Measurements from ENCODE around the gene TRIM31.
A peak's percentile ranks its signal among the peaks of the same experiment; 100 is the strongest.

Gene TRIM31

DNA sequence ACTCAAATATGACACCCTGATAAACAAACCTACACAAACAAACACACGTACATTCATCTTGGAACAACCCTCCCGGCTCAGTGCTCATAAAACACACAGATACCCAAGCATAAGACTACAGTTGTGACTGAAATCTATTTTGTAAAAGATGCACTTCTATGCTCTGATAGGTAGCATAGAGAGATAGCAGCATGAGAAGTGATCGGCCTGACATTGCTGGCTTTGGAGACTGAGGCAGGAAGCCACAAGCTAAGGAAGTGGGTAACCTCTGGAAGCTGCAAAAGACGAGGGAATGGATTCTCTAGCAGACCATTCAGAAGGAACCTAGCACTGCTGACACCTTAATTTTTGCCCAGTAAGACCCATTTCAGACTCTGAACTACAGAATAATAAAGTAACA lies 35.7 kb downstream of the TRIM31 start:
- DNase-seq (ENCODE audit: low read depth in 2 of 2, low spot score in 1 of 2): no peak

DNA sequence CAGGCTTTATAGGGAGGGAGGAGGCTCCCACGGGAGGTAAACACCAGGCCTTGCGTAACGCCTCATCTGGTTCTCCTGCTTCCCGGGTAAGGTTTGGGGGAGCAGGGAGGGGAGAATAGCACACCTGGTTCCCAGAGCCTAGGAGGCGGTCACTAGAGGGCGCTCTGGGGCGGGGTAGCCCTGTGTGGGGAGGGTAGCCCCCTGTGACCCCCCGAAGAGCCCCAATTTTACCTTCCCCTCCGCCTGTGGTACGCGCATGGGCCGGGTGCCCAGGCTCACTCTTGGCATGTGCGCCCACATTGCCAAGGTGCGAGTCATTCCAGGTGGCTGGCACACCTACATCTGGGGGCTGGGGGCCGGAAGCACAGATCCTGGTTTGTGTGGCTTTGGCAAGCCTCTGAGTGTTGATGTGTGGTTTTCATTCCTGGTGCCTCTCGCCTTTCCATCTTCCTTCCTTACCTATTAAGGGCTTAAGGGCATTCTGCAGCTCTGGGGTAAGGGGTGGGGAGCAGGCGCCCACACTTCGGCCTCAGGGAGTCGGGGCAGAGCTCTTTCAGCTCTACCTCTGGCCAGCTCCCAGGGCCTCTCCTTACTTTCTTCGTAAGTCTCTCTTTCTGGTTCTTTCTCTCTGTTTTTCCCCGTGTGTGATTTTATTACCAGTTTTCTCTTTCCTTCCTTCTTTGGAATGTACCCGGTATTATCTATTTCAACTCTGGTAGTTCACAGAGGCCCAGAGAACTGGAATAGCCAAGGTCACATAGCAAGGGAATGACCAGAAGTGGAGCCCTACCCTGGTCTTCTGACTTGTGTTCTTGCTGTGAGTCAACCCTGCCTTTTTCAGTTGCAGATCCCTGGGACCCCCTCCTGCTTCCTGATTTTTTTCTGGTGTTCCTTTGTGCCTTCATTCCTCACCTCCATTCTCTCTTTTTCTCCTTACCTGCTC lies 36.8 kb downstream of the TRIM31 start:
- DNase-seq (ENCODE audit: low read depth in 2 of 2, low spot score in 1 of 2): no peak

DNA sequence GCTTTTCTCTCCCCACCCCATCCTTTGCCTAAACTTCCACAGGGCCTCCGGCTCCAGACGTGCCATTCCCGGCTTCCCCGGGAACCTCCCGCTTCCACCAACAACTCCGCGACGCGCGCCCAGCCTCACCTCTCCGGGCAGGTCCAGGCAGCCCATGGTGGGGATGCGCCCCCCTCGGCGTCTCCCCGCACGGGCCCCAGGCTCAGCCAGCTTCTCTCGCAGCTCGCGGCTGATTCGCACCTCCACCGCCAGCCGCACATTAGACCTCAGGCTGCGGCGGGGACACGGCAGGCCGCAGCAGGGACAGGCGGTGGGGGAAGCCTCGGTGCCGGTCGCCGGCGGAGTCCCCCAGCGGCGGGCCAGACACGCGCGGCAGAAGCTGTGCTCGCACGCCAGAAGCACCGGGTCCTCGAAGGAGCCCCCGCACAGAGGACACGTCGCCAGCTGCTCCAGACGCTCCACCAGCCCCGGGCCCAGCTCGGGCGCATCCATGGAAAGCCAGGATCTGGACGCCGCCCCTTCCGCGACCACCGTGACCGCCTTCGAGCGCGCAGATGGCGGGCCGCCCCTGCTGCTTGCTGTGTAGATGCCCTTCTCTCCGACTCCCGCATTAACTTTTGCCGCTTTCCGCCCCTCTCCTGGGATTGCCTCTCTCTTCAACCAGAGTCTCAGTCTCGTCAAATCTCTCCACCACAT lies 37.6 kb downstream of the TRIM31 start, which contains the start of gene RNF39:
RNF39 (minus strand) TSS at position 676 of the 696 bp plus-strand sequence; CDS start at position 492, 184 bp downstream.
- no peak for DNase-seq (ENCODE audit: low read depth in 2 of 2, low spot score in 1 of 2)

DNA sequence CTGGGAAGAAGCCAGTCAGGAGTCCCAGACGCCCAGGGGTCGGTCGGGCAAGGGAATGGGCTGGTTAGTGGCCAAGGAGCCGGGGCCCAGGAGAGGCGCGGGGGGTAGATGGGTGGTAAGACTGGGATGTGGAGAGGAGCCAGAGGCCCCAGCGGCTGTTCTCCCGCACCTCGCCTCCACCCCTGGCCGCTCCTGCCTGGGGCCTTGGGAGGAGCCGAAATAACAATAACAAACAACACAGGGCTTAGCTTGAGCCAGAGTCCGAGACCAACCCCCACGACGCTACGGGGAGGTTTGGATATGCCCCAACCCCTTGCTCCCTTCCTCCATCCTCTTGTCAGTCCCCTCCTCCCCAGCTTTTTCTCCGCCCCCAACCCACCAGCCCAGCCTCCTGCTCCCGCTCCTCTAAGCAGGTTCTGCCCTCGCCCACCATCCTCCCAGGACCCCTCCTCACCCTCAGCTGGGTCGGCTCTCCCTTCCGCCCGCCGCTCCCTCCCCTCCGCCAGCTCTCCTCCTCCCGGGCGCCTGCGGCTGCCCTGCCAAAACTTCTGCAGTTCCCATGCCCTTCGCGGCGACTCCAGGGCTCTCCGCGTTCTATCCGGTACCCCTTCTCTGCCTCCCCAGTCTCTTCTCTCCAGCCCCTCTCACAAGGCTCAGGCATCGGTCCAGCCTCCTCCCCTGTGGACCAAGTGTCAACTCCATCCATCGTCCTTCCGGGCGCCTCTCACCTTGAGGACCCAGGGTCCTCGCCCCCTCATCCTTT lies 38.4 kb downstream of the TRIM31 start:
- DNase-seq (ENCODE audit: low read depth in 2 of 2, low spot score in 1 of 2): no peak

DNA sequence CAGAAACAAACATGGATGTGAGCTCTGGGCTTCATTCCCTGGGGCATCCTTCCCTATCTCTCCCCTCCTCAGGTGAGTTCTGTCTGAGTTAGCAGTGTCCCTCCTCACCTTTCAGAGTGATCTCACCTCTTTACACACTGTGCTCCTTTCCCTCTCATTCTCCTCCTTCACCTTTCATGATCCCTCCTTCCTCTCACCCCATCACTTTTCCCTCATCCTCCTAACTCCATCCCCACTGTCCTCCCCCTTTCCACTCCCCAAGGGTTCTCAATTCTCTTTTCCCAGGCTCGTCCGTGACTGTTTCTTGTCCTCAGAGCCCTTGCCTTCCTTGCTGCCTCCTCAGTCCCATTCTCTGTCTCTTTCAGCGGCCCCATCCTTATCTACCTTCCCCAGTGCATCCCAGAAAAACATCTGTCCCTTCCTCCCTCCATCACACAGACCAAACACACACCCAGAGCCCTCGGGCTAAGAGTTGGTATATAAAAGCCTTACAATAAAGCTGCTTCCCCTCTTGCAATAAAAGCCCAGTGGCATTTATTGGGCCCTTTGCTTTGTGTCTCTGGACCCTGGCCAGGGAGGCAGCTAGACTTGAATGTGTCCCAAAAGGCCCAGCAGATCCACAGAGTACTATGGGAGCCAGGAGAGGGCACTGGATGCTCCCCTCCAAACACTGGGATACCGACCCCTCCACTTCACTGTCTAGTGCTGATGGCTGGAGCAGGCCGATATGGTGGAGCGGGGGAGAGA lies 39.2 kb downstream of the TRIM31 start:
- DNase-seq (ENCODE audit: low read depth in 2 of 2, low spot score in 1 of 2): no peak

DNA sequence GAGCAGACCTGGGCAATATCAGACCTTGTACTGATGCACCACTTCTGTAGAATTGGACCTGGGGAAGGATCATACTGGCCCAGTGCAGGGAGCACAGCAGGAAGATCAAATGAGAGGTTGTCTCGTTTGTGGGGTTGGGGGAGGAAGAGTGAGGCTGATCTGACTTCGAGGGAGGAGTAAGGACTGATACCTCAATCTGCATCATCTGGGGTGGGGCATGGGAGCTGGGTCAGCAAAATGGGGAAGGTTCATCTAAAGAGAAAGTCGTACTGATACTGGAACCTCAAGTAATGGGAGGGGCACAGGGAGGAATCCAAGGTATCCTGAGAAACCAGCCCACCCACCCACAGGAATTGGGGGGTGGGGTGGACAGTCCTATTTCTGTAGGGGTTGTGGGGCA lies 41.0 kb downstream of the TRIM31 start:
- no peak for DNase-seq (ENCODE audit: low read depth in 2 of 2, low spot score in 1 of 2)

DNA sequence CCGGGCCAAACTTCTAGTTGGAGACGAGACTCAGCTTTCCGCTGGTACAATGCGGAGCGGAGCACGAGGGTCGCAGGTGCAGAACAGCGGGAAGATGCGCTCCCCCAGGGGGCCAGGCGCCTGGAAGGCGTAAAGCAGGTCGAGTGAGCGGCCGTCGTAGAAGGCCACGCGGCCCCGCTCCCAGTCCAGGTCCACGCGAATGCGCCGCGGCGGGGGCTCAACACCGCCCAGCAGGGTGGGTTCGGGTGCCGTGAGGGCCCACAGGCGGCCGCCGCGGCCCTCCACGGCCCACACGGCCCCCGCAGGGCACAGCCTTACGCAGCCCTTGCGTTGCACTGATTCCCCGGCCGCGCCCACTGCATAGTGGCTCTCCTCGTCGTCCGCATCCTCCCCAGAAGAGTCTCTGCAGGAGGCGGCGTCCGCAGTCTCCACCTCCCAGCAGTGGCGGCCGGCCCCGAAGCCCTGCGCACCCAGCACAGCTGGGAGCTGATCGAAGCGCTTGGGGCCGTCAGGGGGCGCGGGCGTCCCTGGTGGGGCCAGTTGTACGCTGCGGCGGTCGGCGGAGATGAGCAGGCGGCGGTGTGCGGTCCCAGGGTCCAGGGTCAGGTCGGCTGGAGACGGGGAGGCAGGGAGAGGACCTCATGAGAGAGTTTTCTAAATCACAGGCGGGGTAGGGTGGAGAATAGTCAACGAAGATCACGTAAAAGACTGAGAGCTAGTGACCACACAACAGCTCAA lies 41.6 kb downstream of the TRIM31 start:
- no peak for DNase-seq (ENCODE audit: low read depth in 2 of 2, low spot score in 1 of 2)

DNA sequence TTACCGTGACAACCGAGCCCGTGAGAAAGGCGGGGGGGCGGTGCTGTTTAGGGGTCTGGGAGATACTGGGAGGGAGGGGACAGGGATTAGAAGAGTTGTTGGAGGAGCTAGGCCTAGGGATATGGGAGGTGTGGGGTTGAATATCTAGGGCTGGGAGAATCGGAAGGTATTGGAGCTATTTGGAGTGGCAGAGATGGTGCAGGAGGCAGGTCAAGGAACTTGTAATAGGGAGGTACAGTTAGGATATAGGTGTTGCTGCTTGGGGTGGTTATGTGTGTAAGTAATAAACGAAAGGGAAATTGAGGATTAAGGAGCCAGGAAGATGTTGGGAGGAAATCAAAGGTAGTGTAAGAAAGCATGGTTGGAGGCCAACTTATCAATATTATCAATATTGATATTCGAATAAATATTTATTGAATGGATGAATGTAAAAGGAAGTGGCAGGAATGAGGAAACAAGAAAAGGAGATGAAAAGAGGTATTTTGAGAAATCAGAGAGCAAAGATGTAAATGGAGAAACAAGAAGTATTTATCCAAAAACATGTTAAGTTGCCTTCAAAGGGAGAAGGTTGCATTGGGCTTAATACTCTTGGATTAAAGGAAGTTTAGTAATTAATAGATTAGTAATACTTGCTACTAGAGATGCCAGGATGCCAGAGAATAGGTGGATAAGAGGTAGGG lies 45.3 kb downstream of the TRIM31 start:
- DNase-seq (ENCODE audit: low read depth in 2 of 2, low spot score in 1 of 2): no peak

DNA sequence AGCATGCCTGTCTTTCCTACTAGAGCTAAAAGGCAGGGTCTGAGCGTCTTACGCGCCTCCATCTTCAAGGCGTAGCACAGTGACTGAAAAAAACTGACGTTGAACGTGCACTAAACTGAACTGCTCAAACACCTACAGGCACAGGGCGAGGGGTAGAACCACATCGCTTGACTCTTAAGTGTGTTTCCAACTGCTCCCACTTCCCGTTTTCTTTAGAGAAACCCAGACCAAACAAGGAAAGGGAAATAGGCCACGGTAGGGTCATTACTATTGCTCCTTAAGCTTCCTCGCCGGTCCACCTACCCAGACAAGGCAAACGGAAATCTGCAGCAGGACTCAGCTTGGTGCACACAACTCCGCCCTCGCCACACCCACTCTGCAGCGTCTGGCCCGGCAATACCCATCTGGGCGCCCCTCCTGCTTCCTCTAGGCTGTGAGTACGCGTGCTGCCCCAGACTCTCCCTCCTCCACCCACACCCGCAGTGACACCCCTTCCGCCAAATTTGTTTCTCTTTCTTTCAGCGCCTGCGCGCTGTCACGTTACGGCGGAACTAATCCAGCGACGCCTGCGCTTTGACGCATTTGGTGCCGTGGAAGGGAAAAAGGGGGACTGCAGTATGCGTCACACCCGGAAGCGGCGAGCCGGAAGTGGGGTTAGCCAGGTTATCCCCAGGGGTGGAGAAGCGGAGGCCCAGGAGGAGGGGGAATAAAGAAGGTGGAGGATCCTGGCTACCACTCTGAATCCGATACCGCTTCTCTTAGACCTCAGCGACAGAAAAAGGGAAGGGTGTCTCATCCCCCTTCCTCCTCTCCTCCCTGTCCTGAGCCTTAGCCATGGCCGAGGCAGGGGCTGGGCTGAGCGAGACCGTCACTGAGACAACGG lies 46.1 kb downstream of the TRIM31 start, which contains the start of gene PPP1R11:
PPP1R11 (plus strand) TSS at position 622 of the 883 bp plus-strand sequence; CDS start at position 835, 213 bp downstream.
- peak; percentile 89 to 97 for DNase-seq (ENCODE audit: low read depth in 2 of 2, low spot score in 1 of 2)

DNA sequence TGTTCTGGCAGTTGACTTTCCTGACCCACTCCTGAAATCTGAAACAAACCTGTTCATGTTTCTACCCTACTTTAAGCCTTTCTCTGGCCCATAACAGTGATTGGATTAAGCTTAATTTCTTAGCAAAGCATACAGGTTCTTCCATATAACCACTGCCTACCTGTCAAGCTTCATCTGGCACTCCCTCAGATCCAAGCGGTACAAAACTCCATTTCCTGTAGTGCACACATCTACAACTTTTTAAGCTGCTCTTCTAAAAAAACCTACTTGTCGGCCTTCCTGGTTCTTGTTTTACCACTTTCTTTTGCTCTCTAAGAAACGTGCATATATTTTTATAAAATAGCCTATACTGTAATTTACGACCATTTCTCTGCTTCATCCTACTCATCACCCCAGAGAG lies 46.8 kb downstream of the TRIM31 start:
- no peak for DNase-seq (ENCODE audit: low read depth in 2 of 2, low spot score in 1 of 2)

DNA sequence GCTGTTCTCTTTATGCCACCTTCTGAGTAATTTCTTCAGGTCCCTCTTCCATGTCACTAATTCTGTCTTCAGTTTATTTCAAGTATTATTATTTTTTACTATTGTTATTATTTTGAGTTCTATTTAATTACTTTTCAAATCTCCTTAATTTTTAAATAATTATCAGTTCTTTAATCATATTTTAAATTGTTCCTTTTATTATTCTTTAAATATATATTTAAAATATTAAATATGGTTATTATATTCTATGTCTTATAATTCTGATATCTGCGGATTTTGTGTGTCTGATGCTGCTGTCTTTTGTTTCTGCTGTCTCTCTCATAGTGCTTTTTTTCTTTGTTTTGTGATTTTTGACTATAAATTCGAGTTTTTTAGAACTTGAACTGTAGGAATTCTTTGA lies 49.6 kb downstream of the TRIM31 start:
- DNase-seq (ENCODE audit: low read depth in 2 of 2, low spot score in 1 of 2): no peak

DNA sequence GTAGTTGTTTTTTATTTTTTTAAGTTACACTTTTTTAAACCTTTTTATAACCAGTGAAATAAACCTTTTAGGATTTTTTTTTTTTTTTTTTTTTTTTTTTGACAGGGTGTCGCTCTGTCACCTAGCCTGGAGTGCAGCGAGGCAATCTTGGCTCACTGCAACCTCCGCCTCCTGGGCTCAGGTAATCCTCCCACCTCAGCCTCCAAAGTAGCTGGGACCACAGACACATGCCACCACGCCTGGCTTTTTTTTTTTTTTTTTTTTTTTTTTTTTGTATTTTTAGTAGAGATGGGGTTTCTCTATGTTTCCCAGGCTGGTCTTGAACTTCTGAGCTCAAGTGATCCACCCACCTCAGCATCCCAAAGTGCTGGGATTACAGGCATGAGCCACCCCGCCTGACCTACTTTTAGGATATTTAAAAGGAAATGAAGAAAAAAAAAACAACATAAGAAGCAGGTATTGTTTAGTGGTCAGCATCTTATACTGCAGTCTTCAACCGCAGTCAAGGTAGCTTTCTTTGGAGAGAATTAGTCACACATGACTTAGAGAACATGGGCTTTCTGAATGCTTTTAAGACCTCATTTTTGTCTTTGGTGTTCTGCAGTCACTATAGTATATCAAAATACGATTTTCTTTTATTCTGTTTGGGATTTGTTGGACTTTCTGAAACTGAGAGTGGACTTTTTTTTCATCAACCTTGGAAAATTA lies 50.3 kb downstream of the TRIM31 start:
- no peak for DNase-seq (ENCODE audit: low read depth in 2 of 2, low spot score in 1 of 2)

DNA sequence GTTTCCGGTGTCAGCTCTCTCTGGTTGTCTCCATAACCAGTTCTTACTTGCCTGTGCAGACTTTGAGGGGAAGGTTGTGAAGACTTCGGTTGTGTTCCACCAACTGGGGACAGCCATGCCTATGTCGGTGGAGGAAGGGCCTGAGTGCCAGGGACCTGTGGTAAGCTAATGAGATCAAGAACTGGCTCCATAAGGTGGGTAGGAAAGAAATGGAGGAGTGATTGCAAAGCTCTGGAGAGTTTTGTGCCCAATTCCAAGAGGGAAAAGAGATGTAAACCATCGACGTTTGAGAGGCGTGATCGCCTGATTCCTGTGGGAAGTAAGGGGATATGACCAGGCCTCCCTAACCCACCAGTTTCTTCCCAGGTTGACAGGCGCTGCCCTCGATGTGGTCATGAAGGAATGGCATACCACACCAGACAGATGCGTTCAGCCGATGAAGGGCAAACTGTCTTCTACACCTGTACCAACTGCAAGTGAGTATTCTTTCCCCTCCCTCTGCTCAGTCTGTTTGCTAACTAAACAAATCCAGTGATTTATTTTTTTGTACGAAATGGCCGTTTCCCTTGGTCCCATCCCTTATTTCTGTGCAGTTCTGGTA lies 50.9 kb downstream of the TRIM31 start:
- no peak for DNase-seq (ENCODE audit: low read depth in 2 of 2, low spot score in 1 of 2)

DNA sequence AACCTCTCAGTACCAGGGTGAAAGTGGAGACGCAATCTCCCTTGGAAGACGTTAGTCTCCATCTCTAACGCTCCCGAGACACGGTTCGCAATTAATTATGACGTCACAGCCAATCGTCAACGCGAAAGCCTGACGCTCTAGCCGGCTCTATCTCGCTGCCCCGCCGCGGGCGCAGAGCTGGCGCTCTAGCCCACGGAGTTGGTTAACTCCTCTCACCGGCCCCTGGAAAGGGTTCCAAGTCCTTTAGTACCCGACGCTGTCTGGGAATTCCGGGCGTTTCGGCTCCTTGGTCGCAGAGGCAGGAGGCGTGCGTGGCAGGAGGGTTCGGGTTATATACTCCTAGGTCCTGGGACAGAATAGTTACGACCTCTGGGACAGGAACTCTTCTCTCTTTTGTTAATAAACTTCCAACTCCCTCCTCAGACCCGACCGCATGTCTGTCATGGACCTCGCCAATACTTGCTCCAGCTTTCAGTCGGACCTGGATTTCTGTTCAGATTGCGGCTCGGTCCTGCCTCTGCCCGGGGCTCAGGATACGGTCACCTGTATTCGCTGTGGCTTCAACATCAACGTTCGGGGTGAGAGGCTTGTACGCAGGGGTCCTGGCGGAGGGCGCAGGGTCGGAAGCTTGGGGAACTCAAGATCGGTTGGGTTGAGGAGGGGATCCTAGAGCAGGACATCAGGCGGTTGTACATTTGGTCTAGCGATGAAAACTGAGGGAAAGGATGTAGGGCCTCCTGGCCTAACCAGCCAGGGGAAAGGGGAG lies 51.6 kb downstream of the TRIM31 start, which contains the start of gene POLR1H:
POLR1H (plus strand) TSS at position 174 of the 766 bp plus-strand sequence; CDS start at position 434, 260 bp downstream.
- DNase-seq (ENCODE audit: low read depth in 2 of 2, low spot score in 1 of 2): peak; percentile 69 to 70

DNA sequence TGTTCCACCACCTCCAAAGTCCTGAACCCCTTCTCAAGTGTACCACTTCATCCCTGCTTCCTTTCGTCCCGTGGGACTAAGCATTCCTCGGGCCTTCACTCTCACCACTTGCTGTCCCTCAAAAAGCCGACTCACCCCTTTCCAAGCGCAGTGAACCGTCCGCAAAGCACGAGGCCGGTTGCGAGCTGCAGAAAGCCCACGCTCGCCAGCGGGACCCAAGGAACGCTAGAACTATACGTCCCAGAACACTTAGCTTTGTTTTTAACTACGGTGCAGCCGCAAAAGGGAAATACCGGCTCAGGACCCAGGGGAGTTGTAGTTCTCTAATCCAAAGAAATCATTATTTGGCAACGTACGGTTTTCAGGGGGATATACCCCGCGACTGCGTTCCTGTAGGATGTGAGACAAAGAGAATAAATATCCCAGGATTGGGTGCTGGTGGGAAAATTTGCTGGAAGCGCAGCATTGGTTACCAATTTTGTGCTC lies 52.2 kb downstream of the TRIM31 start:
- no peak for DNase-seq (ENCODE audit: low read depth in 2 of 2, low spot score in 1 of 2)

DNA sequence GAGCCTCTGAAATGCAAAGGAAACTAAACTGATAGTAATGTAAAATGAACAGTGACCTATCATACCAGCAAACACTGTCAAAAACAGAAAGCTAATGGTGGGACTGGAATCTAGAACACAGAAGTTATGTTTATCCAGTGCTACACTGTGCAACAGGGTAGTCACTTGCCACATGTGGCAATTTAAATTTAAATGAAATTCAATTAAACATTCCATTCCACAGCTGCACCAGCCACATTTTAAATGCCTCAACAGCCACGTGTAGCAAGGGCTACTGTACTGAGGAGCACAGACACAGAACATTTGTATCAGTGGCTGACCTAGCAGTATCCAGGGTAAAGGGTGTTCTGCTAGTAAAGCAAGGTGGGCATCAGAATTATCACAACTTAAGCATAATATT lies 57.4 kb downstream of the TRIM31 start:
- DNase-seq (ENCODE audit: low read depth in 2 of 2, low spot score in 1 of 2): no peak

All from stimulated activated CD8-positive, alpha-beta memory T cell treated with anti-CD3 and anti-CD28 coated beads, Interleukin-4, amount 100 ng/mL, for 1 hour (primary cell).